ENCODE measurements around the gene NIPSNAP2.
A peak's percentile ranks its signal among the peaks of the same experiment; 100 is the strongest.
"Not testable (repeated sequence)": the region's sequence is repeated elsewhere in the genome, so short reads cannot be mapped to it uniquely, and the experiment has no call there.

Gene NIPSNAP2

GRCh38 chr7:55977831-55978230, 13.4 kb downstream of the NIPSNAP2 start:
- DNase-seq = no peak

GRCh38 chr7:55980266-55980665, 15.9 kb downstream of the NIPSNAP2 start:
- no peak for DNase-seq

GRCh38 chr7:55983537-55983936, 19.2 kb downstream of the NIPSNAP2 start:
- DNase-seq = no peak

- DNase-seq = no peak
Observed at GRCh38 chr7:55992346-55992745, 28.0 kb downstream of the NIPSNAP2 start.

GRCh38 chr7:55996856-55997500, 32.6 kb downstream of the NIPSNAP2 start:
- no peak for DNase-seq

GRCh38 chr7:56003749-56004148, 39.4 kb downstream of the NIPSNAP2 start:
- no peak for DNase-seq

- no peak for DNase-seq
Observed at GRCh38 chr7:56007167-56007652, 42.8 kb downstream of the NIPSNAP2 start.

GRCh38 chr7:56007891-56008290, 43.5 kb downstream of the NIPSNAP2 start:
- no peak for DNase-seq

GRCh38 chr7:56009695-56010094, 45.3 kb downstream of the NIPSNAP2 start:
- no peak for DNase-seq

GRCh38 chr7:56017015-56017414, 52.6 kb downstream of the NIPSNAP2 start:
- not testable (repeated sequence) for DNase-seq

GRCh38 chr7:56019501-56019900, 55.1 kb downstream of the NIPSNAP2 start:
- DNase-seq = no peak

- no peak for DNase-seq
Observed at GRCh38 chr7:56023500-56023899, 59.1 kb downstream of the NIPSNAP2 start.

GRCh38 chr7:56026538-56026937, 62.2 kb downstream of the NIPSNAP2 start:
- no peak for DNase-seq

GRCh38 chr7:56028942-56029630, 64.7 kb downstream of the NIPSNAP2 start:
- DNase-seq = no peak

- no peak for DNase-seq
Observed at GRCh38 chr7:56030340-56030739, 66.0 kb downstream of the NIPSNAP2 start.

GRCh38 chr7:56031556-56031955, 67.2 kb downstream of the NIPSNAP2 start:
- not testable (repeated sequence) for DNase-seq

GRCh38 chr7:56032578-56032977, 68.2 kb downstream of the NIPSNAP2 start:
- DNase-seq = not testable (repeated sequence)

- peak; percentile 68 to 77 (median 71) for DNase-seq
Observed at GRCh38 chr7:56033671-56034432, 69.5 kb downstream of the NIPSNAP2 start.

- DNase-seq = no peak
Observed at GRCh38 chr7:56040730-56041129, 76.3 kb downstream of the NIPSNAP2 start.

GRCh38 chr7:56045758-56046157, 81.4 kb downstream of the NIPSNAP2 start:
- DNase-seq = peak in 2 of 3 donors; percentile 31 to 33

GRCh38 chr7:56046721-56047445, 82.5 kb downstream of the NIPSNAP2 start:
- no peak for DNase-seq

GRCh38 chr7:56047446-56048116, 83.2 kb downstream of the NIPSNAP2 start:
- not testable (repeated sequence) for DNase-seq

Measured in suppressor macrophage treated with lipopolysaccharide for 1 hour (primary cell).